HL-60 (cell line): Measurements from ENCODE around the gene OR52W1.

ENCODE experiments used
- CTCF ChIP-seq: IDR thresholded peaks from one replicate; pipeline ENCODE4 v1.5.1; 2011; ENCODE audit warnings: low read length, control low read depth, inconsistent platforms; ENCODE audit not compliant: insufficient read depth
- GABPA ChIP-seq: IDR thresholded peaks from 2 replicates; pipeline ENCODE4 v1.6.1; 2012; ENCODE audit warnings: low read depth

GRCh38 chr11:6234387-6235107, 35.5 kb downstream of the OR52W1 start, which contains the start of gene FHIP1B:
- no peak for TF ChIP-seq GABPA
- no peak for TF ChIP-seq CTCF
